Prostate gland (tissue), 2 donors: ENCODE data around the gene UMODL1.

Experiments used
- POLR2A ChIP-seq: fragments of 450-650 bp; IDR thresholded peaks from one replicate; pipeline ENCODE4 v1.6.1; 2016; ENCODE audit warnings: antibody characterized with exemption, mild to moderate bottlenecking
- POLR2AphosphoS5 ChIP-seq: sonication (generic); formaldehyde crosslinking; IDR thresholded peaks from one replicate; pipeline ENCODE4 v1.6.1; 2017; ENCODE audit warnings: antibody characterized with exemption
- TF ChIP-seq, protein P1 (sequence below), 4 experiments: fragments of 200-600 bp in 2 of 4; fragments of 450-650 bp in 2 of 4; sonication (generic) in 2 of 4; IDR thresholded peaks; 1 replicate in 3 of 4; 2 replicates in 1 of 4; pipeline ENCODE4 v1.5.1; 2016 to 2019; ENCODE audit warnings: antibody characterized with exemption in 4 of 4, mild to moderate bottlenecking in 2 of 4, moderate library complexity in 2 of 4

DNA sequence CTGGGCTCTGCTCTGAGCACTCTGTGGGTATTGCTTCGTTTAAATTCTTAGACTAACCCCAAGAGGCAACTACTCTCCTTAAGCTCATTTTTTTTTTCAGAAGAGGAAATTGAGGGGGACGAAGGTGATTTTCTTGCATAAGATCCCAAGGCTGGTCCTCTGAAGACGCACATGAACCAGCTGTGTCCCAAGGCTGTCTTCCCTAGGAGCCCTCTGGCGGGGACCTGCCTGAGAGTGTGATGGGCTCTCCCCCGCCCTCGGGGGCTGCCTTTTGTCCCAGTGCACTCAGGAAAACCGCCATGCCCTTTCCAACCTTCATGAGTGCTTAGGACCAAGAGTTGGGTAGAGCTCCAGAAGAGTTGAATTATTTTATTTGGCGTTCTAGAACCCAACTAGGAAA, 21.7 kb downstream of the UMODL1 start:
- TF ChIP-seq, protein P1, sequence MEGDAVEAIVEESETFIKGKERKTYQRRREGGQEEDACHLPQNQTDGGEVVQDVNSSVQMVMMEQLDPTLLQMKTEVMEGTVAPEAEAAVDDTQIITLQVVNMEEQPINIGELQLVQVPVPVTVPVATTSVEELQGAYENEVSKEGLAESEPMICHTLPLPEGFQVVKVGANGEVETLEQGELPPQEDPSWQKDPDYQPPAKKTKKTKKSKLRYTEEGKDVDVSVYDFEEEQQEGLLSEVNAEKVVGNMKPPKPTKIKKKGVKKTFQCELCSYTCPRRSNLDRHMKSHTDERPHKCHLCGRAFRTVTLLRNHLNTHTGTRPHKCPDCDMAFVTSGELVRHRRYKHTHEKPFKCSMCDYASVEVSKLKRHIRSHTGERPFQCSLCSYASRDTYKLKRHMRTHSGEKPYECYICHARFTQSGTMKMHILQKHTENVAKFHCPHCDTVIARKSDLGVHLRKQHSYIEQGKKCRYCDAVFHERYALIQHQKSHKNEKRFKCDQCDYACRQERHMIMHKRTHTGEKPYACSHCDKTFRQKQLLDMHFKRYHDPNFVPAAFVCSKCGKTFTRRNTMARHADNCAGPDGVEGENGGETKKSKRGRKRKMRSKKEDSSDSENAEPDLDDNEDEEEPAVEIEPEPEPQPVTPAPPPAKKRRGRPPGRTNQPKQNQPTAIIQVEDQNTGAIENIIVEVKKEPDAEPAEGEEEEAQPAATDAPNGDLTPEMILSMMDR (IDR thresholded peaks at IDR 0.05), result no peak
- TF ChIP-seq POLR2A (no peak), POLR2AphosphoS5 (no peak)
